DMS53 treated with DMSO at 0.1 percent for 48 hours (cell line): ENCODE data around the gene DBI.
"Not testable (repeated sequence)": the region's sequence is repeated elsewhere in the genome, so short reads cannot be mapped to it uniquely, and the experiment has no call there.

Experiments used
- DNase-seq: peaks from one replicate; lab custom pipeline; 2025; ENCODE audit not compliant: unreplicated experiment; lab: John Stamatoyannopoulos, UW

The DBI gene

DNA sequence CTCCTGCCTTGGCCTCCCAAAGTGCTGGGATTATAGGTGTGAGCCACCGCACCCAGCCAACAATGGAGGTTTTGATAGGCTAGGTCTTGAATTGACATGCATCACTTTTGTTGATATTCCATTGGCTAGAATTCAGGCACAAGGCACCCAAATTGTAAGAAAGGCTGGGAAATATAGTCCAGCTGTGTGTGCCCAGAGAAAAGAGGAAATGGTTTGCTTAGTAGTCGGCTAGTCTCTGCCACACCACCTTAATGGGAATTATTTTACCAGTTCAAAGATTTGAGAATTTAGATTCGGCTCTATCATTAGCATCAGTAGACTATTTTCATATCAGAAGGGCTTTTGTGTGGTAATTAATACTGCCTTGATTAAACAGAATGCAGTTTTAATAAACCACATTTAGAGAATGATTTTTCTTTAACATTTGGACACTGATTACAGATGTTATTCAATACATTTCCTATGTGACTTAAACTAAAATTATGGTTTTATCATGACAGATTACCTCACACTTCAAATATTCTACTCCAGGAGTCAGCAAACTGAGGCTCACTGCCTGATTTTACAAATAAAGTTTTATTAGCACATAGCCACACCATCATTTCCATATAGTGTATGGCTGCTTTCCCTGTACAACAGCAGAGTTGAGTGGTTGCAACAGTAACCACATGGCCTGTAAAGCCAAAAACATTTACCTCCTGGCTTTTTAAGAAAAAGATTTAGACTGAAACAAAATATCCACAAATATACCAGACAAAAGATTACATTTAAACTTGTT, 27.4 kb downstream of the DBI start:
- no peak for DNase-seq

GRCh38 chr2:119397196-119397595, 30.4 kb downstream of the DBI start:
- DNase-seq: no peak

GRCh38 chr2:119402106-119402505, 35.3 kb downstream of the DBI start:
- DNase-seq: no peak

DNA sequence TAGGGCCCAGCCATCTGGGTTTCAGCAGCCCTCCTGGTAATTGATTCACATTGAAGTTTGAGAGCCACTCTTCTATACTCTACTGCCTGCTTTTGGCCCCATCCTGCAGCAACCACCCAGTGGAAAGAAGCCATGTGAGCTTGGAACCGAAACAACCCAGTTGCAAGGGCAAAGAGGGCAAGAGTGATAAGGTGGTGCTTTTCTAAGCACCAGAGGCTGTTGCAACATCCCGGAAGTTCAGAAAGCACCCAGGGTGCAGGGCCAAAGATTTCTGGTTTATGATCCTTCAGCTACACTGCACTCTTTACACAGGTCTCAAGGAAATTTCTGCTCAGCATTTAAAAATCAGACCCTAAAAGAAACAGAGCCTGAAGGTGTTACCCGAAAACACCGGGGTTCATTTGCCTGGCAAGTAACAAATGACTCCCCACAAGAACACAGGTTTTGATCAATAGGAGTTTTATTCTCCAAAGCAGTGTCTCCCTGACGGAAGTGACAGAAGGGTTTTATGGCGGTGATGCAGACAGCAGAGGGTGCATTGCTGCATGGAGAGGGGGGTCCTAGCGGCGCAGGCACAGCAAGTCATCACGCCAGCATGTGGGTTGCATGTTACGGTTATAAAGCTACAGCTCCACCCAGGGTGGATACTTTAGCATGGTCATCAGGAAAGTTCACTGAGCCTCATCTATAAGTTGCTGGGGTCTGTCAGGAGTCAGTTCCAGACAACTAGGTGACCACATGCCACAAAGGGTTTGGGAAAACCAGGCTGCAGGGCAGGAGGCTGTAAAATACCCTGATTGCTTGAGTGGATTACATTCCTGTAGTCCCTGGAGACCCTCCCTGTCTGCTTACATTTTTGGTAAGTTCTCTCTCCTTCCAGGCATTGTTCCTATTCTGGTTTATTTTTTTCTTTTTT, 36.1 kb downstream of the DBI start:
- DNase-seq: no peak

DNA sequence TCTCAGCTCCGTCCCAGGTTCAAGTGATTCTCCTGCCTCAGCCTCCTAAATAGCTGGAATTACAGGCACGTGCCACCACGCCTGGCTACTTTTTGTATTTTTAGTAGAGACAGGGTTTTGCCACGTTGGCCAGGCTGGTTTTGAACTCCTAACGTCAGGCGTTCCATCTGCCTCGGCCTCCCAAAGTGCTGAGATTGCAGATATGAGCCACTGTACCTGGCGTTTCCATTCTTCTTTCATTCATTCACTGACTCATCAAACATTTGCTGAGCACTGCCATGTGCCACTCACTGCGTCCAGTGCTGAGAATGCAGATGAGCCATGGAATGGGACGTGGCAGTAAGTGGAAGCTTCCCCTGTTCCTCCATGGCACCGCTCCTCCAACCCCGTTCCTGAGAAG, 36.8 kb downstream of the DBI start:
- DNase-seq: not testable (repeated sequence)

- DNase-seq: no peak
Measured at GRCh38 chr2:119405151-119405550, 38.4 kb downstream of the DBI start.

- peak; percentile 44 for DNase-seq
Measured at GRCh38 chr2:119407430-119408220, 40.8 kb downstream of the DBI start.

DNA sequence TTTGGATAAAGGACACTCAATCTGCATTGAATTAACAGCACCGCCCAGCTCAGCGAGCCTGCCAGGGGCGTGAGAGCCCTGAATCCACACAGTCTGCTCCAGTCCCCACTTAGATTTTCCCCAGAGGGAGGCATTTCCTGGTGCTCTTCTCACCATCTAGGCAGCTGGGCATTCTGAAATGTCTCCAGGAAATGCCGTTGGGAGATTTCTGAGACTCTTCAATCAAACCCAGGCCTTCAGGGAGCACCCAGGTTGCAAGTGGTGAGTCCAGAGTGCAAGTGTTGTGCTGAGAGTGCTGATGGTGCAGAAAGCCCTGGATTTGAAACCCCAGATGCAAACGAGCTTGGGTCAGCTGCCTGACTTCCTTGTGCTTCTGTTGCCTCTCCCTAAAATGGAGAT, 41.4 kb downstream of the DBI start:
- DNase-seq: no peak

- peak; percentile 35 for DNase-seq
Measured at GRCh38 chr2:119409506-119409905, 42.7 kb downstream of the DBI start.

DNA sequence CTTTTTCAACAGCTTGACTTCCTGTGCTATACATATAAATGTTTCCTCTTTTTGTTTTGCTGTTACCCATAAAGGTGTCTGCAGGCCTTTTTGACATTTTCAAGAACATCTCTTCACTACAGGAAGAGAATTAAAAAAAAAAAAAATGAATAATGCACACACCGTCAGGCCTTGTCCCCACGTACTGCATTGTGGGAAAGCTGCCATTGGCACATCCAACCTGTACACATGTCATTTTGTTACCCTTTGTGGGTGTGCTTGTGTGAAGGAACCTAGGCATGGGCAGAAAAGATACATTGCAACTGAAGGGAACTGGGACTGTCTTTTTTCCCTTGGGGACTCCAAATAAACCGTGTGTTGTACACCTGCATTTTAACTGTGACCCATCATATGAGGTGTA, 48.1 kb downstream of the DBI start:
- no peak for DNase-seq

DNA sequence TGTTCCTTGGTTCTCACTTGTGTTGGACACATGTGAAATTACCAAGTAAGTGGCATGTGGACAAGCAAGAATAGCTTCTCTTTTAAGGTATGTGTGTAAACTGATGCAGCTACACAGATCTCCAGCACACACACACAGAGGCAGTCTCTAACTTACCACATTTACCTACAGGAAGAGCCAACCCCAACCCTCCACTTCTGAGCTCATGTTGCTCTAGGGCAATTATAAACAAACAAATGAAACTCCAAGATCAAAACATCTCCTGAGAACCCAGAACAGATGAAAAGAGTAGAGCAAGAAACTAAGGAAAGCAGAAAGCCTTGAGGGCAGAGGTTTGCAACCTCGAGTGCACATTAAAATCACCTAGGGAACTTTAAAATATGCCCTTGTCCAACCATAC, 48.9 kb downstream of the DBI start:
- DNase-seq: no peak

GRCh38 chr2:119416299-119416923, 49.6 kb downstream of the DBI start:
- DNase-seq: no peak

DNA sequence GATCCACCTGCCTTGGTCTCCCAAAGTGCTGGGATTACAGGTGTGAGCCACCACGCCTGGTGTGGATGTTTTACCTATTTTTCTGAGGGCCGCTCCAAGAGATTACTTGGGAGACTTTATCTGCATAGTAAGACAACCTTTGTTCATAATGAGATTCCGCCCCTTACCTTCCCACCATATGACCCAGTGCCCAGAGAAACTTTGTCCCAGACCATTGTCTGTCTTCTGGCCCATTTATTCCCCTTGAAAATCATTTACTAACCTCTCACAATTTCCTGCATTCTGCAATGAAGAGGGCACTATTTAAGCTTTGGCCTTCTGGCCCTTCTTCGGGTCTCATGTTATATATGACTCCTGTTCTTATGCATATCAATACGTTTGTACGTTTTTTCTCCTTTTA, 51.1 kb downstream of the DBI start:
- DNase-seq: no peak

- no peak for DNase-seq
Measured at GRCh38 chr2:119419065-119419464, 52.3 kb downstream of the DBI start.

GRCh38 chr2:119419803-119420508, 53.2 kb downstream of the DBI start:
- DNase-seq: no peak

DNA sequence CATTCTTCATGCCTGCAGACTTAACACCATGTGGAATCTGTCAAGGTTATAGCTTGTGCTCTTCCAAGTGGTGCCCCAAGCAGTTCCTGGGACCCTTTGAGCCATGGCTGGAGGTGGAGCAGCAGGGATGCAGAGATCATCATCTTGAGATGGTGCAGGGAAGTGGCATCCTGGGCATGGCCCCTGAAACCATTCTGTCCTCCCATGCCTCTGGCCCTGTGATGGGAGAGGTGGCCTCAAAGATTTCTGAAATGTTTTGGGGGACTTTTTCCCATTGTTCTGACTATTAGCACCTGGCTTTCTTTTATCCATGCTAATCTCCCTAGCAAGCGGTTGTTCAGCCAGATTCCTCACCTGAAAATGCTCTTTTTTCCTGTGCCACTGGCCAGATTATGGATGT, 54.5 kb downstream of the DBI start:
- DNase-seq: no peak

DNA sequence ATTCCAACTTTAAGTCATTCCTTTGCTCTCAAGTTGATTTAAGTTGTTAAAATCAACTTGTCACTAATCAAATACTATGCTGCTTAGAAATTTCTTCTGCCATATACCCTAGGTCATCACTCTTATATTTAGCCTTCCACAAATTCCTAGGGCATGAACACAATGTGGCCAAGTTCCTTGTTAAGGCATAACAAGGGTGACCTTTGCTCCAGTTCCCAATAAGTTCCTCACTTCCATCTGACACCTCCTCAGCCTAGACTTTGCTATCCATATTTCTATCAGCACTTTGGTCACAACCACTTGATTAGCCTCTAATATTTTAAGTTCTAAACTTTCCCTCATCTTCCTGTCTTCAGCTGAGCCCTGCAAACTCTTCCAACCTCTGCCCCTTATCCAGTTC, 55.0 kb downstream of the DBI start:
- DNase-seq: no peak
